ENCODE results near the gene OSCP1. TPM values are rescaled to one million over a fixed set of nuclear protein-coding genes. Genes with fewer than 3 reads are reported as not detected.
A peak's percentile ranks its signal among the peaks of the same experiment; 100 is the strongest.

OSCP1 gene
- total RNA-seq, 6 experiments from 2014 or later = 6.0 to 11.0 (median 7.2) TPM

DNA sequence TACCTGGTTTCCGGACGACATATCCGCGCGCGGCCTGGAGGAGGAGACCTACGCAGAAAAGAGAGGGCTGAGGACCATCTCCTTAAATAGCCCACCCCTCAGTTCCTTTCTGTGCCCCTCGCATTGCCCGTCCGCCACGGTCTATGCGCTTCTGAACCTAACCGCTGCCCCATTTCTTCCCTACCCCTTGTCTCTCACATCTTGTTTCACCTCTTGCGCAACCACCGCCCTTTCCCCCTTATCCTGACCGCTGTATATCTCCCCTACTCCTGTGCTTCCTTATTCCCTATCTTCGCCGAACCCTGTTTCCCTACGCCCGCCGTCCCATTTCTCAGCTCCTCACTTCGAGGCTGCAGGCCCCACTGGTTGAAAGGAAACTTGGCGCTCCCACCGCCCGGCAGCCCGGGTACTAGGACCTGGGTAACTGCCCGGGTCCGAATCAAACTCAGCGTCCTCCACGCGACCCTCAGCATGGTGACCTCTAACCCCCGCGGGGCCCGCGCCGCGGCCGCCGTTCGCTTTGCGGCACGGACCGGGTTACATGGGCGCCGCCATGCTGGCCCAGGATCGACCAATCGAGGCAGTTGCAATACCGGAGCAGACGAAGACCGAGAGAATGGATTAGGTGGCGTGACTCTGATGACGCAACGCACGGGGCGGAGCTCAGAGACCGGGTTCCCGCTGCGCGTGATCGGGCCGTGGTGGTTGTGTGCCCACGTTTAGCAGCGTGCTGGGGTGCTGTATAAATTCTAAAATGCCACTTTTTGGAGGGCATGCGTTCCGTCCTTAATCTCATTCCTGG, 13.8 kb upstream of the OSCP1 start, which contains the start of gene MRPS15:
Gene MRPS15 (minus strand): TSS at position 582 of the 802 bp plus-strand sequence. CDS start 109 bp downstream, at position 473.
- Mint-ChIP-seq H3K9me3 (no peaks in the 10 kb centered on the region), H3K4me3 (peak within 1 kb of the TSS; percentile 94), H3K27ac (peak within 1 kb of the TSS; percentile 95), H3K4me1 (ENCODE audit: low read depth) (peaks cover 30% of the 10 kb centered on the region), H3K27me3 (ENCODE audit: insufficient read depth) (peaks cover 5% of the 10 kb centered on the region), H3K36me3 (ENCODE audit: low read depth) (peaks cover 17% of the 10 kb centered on the region; the same call in 1 of the 2 replicates)
- peak; percentile 93 for DNase-seq
- TF ChIP-seq, protein P1, sequence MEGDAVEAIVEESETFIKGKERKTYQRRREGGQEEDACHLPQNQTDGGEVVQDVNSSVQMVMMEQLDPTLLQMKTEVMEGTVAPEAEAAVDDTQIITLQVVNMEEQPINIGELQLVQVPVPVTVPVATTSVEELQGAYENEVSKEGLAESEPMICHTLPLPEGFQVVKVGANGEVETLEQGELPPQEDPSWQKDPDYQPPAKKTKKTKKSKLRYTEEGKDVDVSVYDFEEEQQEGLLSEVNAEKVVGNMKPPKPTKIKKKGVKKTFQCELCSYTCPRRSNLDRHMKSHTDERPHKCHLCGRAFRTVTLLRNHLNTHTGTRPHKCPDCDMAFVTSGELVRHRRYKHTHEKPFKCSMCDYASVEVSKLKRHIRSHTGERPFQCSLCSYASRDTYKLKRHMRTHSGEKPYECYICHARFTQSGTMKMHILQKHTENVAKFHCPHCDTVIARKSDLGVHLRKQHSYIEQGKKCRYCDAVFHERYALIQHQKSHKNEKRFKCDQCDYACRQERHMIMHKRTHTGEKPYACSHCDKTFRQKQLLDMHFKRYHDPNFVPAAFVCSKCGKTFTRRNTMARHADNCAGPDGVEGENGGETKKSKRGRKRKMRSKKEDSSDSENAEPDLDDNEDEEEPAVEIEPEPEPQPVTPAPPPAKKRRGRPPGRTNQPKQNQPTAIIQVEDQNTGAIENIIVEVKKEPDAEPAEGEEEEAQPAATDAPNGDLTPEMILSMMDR (IDR thresholded peaks at IDR 0.05) = no peak

DNA sequence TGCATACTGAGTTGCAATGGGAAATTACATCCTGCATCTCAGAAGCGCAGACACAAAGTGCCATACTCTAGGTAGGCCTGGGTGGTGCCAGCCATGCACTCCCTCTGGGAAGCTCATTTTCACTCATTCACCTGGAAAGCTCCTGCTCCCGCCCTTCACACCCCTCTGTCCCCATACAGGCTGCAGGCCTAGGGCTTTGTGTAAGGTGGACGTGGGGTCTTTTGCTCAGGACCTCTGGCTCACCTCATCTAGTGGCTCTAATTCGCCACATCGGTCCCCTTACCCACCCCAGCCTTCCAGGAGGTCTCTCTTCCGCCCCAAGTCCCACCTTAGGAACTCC, 13.2 kb upstream of the OSCP1 start:
- TF ChIP-seq, protein P1 (IDR thresholded peaks at IDR 0.05) = no peak
- H3K27ac Mint-ChIP-seq = peak overlapping the region; percentile 95
- H3K36me3 Mint-ChIP-seq (ENCODE audit: low read depth) = peaks cover 21% of the 10 kb centered on the region; the same call in 1 of the 2 replicates
- H3K4me3 Mint-ChIP-seq = peak overlapping the region; percentile 94
- DNase-seq = no peak
- H3K9me3 Mint-ChIP-seq = no peaks in the 10 kb centered on the region
- peaks cover 5% of the 10 kb centered on the region for H3K27me3 Mint-ChIP-seq (ENCODE audit: insufficient read depth)
- H3K4me1 Mint-ChIP-seq (ENCODE audit: low read depth) = peaks cover 30% of the 10 kb centered on the region

DNA sequence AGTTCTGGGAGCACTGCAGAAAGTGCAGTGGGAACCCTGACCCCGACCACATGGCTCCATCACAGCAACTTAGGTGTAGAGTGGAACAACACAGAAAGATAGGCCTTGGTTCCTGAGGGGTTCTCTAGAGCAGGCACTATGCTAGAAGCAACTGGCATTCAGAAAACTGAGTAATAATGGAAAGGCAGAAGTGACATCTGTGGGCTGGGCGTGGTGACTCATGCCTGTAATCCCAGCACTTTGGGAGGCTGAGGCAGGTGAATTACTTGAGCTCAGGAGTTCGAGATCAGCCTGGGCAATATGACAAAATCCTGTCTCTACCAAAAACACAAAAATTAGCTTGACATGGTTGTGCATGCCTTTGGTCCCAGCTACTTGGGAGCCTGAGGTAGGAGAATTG, 8.7 kb upstream of the OSCP1 start:
- Mint-ChIP-seq H3K4me1 (ENCODE audit: low read depth) (peaks cover 10% of the 10 kb centered on the region; the same call in 1 of the 2 replicates), H3K27me3 (ENCODE audit: insufficient read depth) (peaks cover 2% of the 10 kb centered on the region; the same call in 1 of the 2 replicates), H3K36me3 (ENCODE audit: low read depth) (peaks cover 25% of the 10 kb centered on the region; the same call in 1 of the 2 replicates), H3K27ac (no peak overlapping the region), H3K4me3 (no peak overlapping the region), H3K9me3 (no peaks in the 10 kb centered on the region)
- no peak for DNase-seq
- TF ChIP-seq, protein P1 (IDR thresholded peaks at IDR 0.05) = no peak

DNA sequence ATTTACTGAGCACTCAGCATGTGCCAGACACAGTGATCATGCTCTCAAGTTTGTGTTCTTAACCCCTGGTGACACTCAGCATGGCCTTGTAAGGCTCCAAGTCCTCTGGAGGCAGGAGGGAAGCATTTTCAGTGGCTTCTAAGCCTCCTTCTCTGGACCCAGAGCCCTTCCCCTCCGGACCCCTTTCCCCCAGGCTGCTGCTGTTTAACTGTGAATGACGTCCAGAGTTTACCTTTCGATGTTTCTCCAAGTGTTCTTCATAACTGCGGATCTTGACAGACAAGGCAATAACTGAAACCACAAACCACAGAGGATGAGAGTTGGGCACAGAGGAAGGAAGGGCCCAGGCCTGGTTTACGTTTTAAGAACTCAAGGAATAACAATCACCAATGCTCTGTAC, 7.4 kb upstream of the OSCP1 start:
- peaks cover 3% of the 10 kb centered on the region; the same call in 1 of the 2 replicates for H3K27me3 Mint-ChIP-seq (ENCODE audit: insufficient read depth)
- no peak overlapping the region for H3K27ac Mint-ChIP-seq
- peaks cover 25% of the 10 kb centered on the region; the same call in 1 of the 2 replicates for H3K36me3 Mint-ChIP-seq (ENCODE audit: low read depth)
- DNase-seq = no peak
- no peaks in the 10 kb centered on the region for H3K9me3 Mint-ChIP-seq
- no peak overlapping the region for H3K4me3 Mint-ChIP-seq
- H3K4me1 Mint-ChIP-seq (ENCODE audit: low read depth) = peaks cover 5% of the 10 kb centered on the region; the same call in 1 of the 2 replicates
- TF ChIP-seq, protein P1 (IDR thresholded peaks at IDR 0.05) = no peak

DNA sequence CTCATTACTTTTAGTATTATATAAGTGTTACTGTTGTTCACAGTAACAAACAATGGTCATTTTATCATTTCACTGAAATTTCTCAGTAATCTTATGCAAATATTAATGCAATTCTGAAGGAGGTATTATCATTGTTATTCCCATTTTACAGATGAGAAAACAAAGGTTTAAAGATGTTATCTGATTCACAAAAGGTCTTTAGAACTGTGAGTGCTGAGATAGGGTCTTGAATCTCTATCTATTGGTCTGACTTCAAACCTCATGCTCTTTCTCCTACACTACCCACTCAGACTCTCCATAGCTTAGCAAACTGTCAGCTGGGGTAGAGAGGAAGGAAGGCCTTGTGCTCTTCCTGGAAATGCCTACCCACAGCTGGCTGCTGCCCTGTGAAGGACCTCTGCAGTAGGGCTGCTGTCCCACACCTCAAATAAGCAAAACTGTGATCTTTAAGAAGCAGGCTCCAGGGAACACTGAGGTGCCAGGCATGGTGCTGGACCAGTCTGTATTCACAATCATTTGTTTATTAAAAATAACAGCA, 6.2 kb upstream of the OSCP1 start:
- DNase-seq = no peak
- TF ChIP-seq, protein P1 (IDR thresholded peaks at IDR 0.05) = no peak
- Mint-ChIP-seq H3K36me3 (ENCODE audit: low read depth) (peaks cover 29% of the 10 kb centered on the region), H3K4me3 (no peak overlapping the region), H3K27ac (no peak overlapping the region), H3K4me1 (ENCODE audit: low read depth) (peaks cover 10% of the 10 kb centered on the region), H3K9me3 (no peaks in the 10 kb centered on the region), H3K27me3 (ENCODE audit: insufficient read depth) (peaks cover 3% of the 10 kb centered on the region; the same call in 1 of the 2 replicates)

All from HFFc6 (cell line).